HepG2 (cell line): ENCODE data around the gene ERFL. TPM values are rescaled to one million over a fixed set of nuclear protein-coding genes. Genes with fewer than 3 reads are reported as not detected.
A peak's percentile ranks its signal among the peaks of the same experiment; 100 is the strongest.

Experiments
- NFKB2 ChIP-seq: sonication (generic); formaldehyde crosslinking; IDR thresholded peaks from 2 replicates; pipeline ENCODE4 v1.4.0; 2020; ENCODE audit warnings: missing genetic modification reagents, borderline replicate concordance
- NONO ChIP-seq, 2 experiments: fragments of 450-650 bp in 1 of 2; sonication (generic) in 1 of 2; formaldehyde crosslinking in 1 of 2; IDR thresholded peaks in 1 of 2; conservative IDR thresholded peaks in 1 of 2; 2 replicates each; pipeline versions ENCODE4 v1.6.1 to v1.8.0; 2017 to 2022; ENCODE audit warnings: mild to moderate bottlenecking in 1 of 2, missing genetic modification reagents in 1 of 2, moderate library complexity in 1 of 2
- POLR2A ChIP-seq, 2 experiments: IDR thresholded peaks; 2 replicates each; pipeline ENCODE4 v1.6.1; 2011; ENCODE audit warnings: low read depth in 2 of 2, low read length in 2 of 2, mild to moderate bottlenecking in 1 of 2, moderate library complexity in 1 of 2; ENCODE audit not compliant: insufficient read depth in 1 of 2
- ZBTB7A ChIP-seq: sonication (generic); formaldehyde crosslinking; IDR thresholded peaks from 2 replicates; pipeline ENCODE4 v1.8.0; 2022; ENCODE audit warnings: mild to moderate bottlenecking, missing genetic modification reagents
- ZNF550 ChIP-seq: sonication (generic); formaldehyde crosslinking; IDR thresholded peaks from 2 replicates; pipeline ENCODE4 v1.4.0; 2020; ENCODE audit warnings: mild to moderate bottlenecking, missing genetic modification reagents, borderline replicate concordance
- ZNF788 ChIP-seq: sonication (generic); formaldehyde crosslinking; IDR thresholded peaks from 2 replicates; pipeline ENCODE4 v1.5.0; 2020; ENCODE audit warnings: mild to moderate bottlenecking, missing genetic modification reagents, borderline replicate concordance
- polyA plus RNA-seq, 8 experiments: library from polyadenylated mRNA; depleted of rRNA in 3 of 8; stranded (reverse) in 7 of 8; unstranded in 1 of 8; fragments of >200 nt; fragmentation: Illumina TruSeq in 4 of 8; extraction: Trizol in 4 of 8; gene quantifications; 2 replicates each; pipeline versions ENCODE4 v1.2.1 to v1.2.3, GENCODE V29; 2011 to 2016; ENCODE audit warnings: low read depth in 4 of 8, missing spikeins in 1 of 8, mixed read lengths in 1 of 8; ENCODE audit not compliant: insufficient read depth in 1 of 8
- total RNA-seq, 5 experiments: library from RNA; depleted of rRNA; stranded (reverse); fragments of >200 nt; fragmentation: Illumina TruSeq; extraction: Trizol; gene quantifications; 2 replicates each; pipeline ENCODE4 v1.2.3, GENCODE V29; 2016; ENCODE audit warnings: low read depth in 1 of 5
- TF ChIP-seq, protein P1 (sequence below): sonication (generic); formaldehyde crosslinking; IDR thresholded peaks from 2 replicates; pipeline ENCODE4 v1.4.0; 2020; ENCODE audit warnings: mild to moderate bottlenecking, missing genetic modification reagents
- TF ChIP-seq, protein P2 (sequence below): sonication (generic); formaldehyde crosslinking; IDR thresholded peaks from 2 replicates; pipeline ENCODE4 v1.8.1; 2022; ENCODE audit warnings: low read depth, mild to moderate bottlenecking, missing genetic modification reagents
- TF ChIP-seq, protein P3 (sequence below): sonication (generic); formaldehyde crosslinking; IDR thresholded peaks from 2 replicates; pipeline ENCODE4 v1.5.0; 2020; ENCODE audit warnings: mild to moderate bottlenecking, missing genetic modification reagents, moderate library complexity
- TF ChIP-seq, protein P4 (sequence below): sonication (generic); formaldehyde crosslinking; IDR thresholded peaks from 2 replicates; pipeline ENCODE4 v1.5.0; 2020; ENCODE audit warnings: mild to moderate bottlenecking, missing genetic modification reagents, borderline replicate concordance

Gene ERFL
- total and polyA plus RNA-seq, 2 of the 13 experiments (the other 11 are each of a cell fraction or from before 2014, with no cell fraction given), result not detected

DNA sequence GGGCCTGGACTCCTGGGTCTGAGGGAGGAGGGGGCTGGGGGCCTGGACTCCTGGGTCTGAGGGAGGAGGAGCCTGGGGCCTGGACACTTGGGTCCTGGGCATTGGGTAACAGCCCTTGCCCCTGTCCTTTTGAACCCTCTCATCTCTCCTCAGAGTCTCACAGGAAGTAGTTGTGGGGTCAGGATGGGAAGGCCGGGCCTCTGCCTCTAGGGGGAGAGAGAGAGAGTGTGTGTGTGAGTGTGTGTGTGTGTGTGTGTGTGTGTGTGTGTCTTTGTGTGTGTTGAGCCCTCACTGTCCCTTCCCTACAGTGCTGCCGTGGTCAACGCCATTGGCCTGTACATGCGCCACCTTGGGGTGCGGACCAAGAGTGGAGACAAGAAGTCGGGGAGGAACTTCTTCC lies 34.4 kb downstream of the ERFL start (continued):
- TF ChIP-seq, protein P1, sequence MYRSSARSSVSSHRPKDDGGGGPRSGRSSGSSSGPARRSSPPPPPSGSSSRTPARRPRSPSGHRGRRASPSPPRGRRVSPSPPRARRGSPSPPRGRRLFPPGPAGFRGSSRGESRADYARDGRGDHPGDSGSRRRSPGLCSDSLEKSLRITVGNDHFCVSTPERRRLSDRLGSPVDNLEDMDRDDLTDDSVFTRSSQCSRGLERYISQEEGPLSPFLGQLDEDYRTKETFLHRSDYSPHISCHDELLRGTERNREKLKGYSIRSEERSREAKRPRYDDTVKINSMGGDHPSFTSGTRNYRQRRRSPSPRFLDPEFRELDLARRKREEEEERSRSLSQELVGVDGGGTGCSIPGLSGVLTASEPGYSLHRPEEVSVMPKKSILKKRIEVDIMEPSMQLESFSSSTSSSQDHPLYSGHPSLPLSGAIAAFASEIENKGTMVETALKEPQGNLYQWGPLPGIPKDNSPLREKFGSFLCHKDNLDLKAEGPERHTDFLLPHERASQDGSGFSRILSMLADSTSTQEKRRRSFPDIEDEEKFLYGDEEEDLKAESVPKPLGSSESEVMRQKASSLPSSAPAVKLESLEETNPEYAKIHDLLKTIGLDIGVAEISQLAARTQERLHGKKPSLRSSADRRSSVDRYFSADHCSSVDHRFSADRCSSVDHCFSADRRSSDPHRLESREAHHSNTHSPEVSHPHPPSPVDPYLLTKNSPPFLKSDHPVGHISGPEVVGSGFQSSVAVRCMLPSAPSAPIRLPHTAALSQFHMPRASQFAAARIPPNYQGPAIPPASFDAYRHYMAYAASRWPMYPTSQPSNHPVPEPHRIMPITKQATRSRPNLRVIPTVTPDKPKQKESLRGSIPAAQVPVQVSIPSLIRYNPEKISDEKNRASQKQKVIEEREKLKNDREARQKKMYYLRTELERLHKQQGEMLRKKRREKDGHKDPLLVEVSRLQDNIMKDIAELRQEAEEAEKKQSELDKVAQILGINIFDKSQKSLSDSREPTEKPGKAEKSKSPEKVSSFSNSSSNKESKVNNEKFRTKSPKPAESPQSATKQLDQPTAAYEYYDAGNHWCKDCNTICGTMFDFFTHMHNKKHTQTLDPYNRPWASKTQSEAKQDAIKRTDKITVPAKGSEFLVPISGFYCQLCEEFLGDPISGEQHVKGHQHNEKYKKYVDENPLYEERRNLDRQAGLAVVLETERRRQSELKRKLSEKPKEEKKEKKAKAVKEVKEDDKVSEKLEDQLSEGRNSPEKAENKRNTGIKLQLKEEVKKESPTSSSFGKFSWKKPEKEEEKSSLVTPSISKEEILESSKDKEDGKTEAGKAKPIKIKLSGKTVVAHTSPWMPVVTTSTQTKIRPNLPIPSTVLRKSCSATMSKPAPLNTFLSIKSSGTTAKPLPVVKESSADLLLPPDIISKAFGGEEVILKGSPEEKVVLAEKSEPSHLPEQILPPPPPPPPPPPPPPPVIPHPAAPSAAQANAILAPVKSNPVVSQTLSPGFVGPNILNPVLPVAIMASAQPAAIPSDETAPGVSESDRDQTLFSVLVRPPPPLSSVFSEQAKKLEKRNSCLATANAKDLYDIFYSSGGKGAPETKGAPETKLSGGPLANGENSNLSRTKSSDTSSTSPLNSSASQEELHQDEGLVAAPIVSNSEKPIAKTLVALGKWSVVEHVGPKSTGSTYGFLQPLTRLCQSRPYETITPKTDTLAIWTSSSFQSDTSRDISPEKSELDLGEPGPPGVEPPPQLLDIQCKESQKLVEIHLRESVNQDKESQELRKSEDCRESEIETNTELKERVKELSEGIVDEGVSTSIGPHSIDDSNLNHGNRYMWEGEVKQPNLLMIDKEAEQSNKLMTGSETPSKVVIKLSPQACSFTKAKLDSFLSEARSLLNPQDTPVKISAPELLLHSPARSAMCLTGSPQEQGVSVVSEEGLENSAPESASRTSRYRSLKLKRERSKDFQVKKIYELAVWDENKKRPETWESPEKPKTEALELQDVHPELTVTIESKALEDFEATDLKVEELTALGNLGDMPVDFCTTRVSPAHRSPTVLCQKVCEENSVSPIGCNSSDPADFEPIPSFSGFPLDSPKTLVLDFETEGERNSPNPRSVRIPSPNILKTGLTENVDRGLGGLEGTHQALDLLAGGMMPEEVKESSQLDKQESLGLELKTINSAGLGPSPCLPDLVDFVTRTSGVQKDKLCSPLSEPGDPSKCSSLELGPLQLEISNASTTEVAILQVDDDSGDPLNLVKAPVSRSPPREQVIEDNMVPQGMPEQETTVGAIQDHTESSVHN (CRISPR knock-in tag), result no peak
- TF ChIP-seq ZNF788, result peak; percentile 57; the same call in 1 of the 2 replicates
- TF ChIP-seq, protein P2, sequence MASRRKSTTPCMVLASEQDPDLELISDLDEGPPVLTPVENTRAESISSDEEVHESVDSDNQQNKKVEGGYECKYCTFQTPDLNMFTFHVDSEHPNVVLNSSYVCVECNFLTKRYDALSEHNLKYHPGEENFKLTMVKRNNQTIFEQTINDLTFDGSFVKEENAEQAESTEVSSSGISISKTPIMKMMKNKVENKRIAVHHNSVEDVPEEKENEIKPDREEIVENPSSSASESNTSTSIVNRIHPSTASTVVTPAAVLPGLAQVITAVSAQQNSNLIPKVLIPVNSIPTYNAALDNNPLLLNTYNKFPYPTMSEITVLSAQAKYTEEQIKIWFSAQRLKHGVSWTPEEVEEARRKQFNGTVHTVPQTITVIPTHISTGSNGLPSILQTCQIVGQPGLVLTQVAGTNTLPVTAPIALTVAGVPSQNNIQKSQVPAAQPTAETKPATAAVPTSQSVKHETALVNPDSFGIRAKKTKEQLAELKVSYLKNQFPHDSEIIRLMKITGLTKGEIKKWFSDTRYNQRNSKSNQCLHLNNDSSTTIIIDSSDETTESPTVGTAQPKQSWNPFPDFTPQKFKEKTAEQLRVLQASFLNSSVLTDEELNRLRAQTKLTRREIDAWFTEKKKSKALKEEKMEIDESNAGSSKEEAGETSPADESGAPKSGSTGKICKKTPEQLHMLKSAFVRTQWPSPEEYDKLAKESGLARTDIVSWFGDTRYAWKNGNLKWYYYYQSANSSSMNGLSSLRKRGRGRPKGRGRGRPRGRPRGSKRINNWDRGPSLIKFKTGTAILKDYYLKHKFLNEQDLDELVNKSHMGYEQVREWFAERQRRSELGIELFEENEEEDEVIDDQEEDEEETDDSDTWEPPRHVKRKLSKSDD (CRISPR knock-in tag), result peak; percentile 36; the same call in 1 of the 2 replicates
- TF ChIP-seq, protein P3, sequence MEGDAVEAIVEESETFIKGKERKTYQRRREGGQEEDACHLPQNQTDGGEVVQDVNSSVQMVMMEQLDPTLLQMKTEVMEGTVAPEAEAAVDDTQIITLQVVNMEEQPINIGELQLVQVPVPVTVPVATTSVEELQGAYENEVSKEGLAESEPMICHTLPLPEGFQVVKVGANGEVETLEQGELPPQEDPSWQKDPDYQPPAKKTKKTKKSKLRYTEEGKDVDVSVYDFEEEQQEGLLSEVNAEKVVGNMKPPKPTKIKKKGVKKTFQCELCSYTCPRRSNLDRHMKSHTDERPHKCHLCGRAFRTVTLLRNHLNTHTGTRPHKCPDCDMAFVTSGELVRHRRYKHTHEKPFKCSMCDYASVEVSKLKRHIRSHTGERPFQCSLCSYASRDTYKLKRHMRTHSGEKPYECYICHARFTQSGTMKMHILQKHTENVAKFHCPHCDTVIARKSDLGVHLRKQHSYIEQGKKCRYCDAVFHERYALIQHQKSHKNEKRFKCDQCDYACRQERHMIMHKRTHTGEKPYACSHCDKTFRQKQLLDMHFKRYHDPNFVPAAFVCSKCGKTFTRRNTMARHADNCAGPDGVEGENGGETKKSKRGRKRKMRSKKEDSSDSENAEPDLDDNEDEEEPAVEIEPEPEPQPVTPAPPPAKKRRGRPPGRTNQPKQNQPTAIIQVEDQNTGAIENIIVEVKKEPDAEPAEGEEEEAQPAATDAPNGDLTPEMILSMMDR (CRISPR knock-in tag), result peak; percentile 75
- TF ChIP-seq ZNF550 (CRISPR knock-in tag), result no peak
- no peak for TF ChIP-seq NFKB2 (CRISPR knock-in tag)
- TF ChIP-seq ZBTB7A (CRISPR knock-in tag), result 0 out of 2 replicates have a peak, but pooled peaks have one; percentile 61
- TF ChIP-seq POLR2A (IDR thresholded peaks at IDR 0.05; ENCODE audit: insufficient read depth in 1 of 2, low read depth in 2 of 2, low read length in 2 of 2), result no peak
- TF ChIP-seq, protein P4, sequence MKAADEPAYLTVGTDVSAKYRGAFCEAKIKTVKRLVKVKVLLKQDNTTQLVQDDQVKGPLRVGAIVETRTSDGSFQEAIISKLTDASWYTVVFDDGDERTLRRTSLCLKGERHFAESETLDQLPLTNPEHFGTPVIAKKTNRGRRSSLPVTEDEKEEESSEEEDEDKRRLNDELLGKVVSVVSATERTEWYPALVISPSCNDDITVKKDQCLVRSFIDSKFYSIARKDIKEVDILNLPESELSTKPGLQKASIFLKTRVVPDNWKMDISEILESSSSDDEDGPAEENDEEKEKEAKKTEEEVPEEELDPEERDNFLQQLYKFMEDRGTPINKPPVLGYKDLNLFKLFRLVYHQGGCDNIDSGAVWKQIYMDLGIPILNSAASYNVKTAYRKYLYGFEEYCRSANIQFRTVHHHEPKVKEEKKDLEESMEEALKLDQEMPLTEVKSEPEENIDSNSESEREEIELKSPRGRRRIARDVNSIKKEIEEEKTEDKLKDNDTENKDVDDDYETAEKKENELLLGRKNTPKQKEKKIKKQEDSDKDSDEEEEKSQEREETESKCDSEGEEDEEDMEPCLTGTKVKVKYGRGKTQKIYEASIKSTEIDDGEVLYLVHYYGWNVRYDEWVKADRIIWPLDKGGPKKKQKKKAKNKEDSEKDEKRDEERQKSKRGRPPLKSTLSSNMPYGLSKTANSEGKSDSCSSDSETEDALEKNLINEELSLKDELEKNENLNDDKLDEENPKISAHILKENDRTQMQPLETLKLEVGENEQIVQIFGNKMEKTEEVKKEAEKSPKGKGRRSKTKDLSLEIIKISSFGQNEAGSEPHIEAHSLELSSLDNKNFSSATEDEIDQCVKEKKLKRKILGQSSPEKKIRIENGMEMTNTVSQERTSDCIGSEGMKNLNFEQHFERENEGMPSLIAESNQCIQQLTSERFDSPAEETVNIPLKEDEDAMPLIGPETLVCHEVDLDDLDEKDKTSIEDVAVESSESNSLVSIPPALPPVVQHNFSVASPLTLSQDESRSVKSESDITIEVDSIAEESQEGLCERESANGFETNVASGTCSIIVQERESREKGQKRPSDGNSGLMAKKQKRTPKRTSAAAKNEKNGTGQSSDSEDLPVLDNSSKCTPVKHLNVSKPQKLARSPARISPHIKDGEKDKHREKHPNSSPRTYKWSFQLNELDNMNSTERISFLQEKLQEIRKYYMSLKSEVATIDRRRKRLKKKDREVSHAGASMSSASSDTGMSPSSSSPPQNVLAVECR (CRISPR knock-in tag), result peak; percentile 22; the same call in 1 of the 2 replicates
- no peak for TF ChIP-seq NONO (IDR thresholded peaks at IDR 0.05)
- peak; percentile 62; the same call in 1 of the 2 replicates for TF ChIP-seq NONO (CRISPR knock-in tag; conservative IDR thresholded peaks at IDR 0.05)
